ENCODE measurements around the gene CAV2.

Gene CAV2

GRCh38 chr7:116491887-116492653, 7.5 kb upstream of the CAV2 start:
- Histone ChIP-seq H3K27me3 (ENCODE audit: insufficient read depth, low read length) (no peaks in the 10 kb centered on the region), H3K4me2 (ENCODE audit: low read length) (no peak overlapping the region), H3K27ac (ENCODE audit: low read depth, low read length, poor library complexity, severe bottlenecking) (no peak overlapping the region), H3K9me2 (ENCODE audit: low read depth, low read length) (no peaks in the 10 kb centered on the region), H3F3A (ENCODE audit: insufficient read depth, low read length) (no peaks in the 10 kb centered on the region), H3K4me3 (ENCODE audit: low read depth, low read length, poor library complexity, severe bottlenecking) (no peak overlapping the region), H3K9ac (ENCODE audit: low read length) (no peak overlapping the region), H2AFZ (ENCODE audit: low read length) (no peak overlapping the region), H3K9me3 (ENCODE audit: low read length) (no peaks in the 10 kb centered on the region), H3K36me3 (ENCODE audit: insufficient read depth, low read length) (no peaks in the 10 kb centered on the region), H3K4me1 (ENCODE audit: insufficient read depth, low read length, severe bottlenecking) (no peaks in the 10 kb centered on the region), H3K79me2 (ENCODE audit: insufficient read depth, low read length) (no peaks in the 10 kb centered on the region), H4K20me1 (ENCODE audit: insufficient read depth, low read length) (no peaks in the 10 kb centered on the region)
- TF ChIP-seq EZH2 (IDR thresholded peaks at IDR 0.05; ENCODE audit: borderline replicate concordance, low read length): no peak
- TF ChIP-seq CTCF (IDR thresholded peaks at IDR 0.05; ENCODE audit: low read length): no peak

- no peaks in the 10 kb centered on the region for H3F3A ChIP-seq (ENCODE audit: insufficient read depth, low read length)
- no peak overlapping the region for H3K4me2 ChIP-seq (ENCODE audit: low read length)
- H3K9me3 ChIP-seq (ENCODE audit: low read length): no peaks in the 10 kb centered on the region
- H3K4me1 ChIP-seq (ENCODE audit: insufficient read depth, low read length, severe bottlenecking): no peaks in the 10 kb centered on the region
- H3K4me3 ChIP-seq (ENCODE audit: low read depth, low read length, poor library complexity, severe bottlenecking): no peak overlapping the region
- no peaks in the 10 kb centered on the region for H3K79me2 ChIP-seq (ENCODE audit: insufficient read depth, low read length)
- no peaks in the 10 kb centered on the region for H3K36me3 ChIP-seq (ENCODE audit: insufficient read depth, low read length)
- no peak overlapping the region for H2AFZ ChIP-seq (ENCODE audit: low read length)
- H3K9ac ChIP-seq (ENCODE audit: low read length): no peak overlapping the region
- no peaks in the 10 kb centered on the region for H4K20me1 ChIP-seq (ENCODE audit: insufficient read depth, low read length)
- H3K27me3 ChIP-seq (ENCODE audit: insufficient read depth, low read length): no peaks in the 10 kb centered on the region
- H3K9me2 ChIP-seq (ENCODE audit: low read depth, low read length): no peaks in the 10 kb centered on the region
- no peak for TF ChIP-seq CTCF (IDR thresholded peaks at IDR 0.05; ENCODE audit: low read length)
- no peak for TF ChIP-seq EZH2 (IDR thresholded peaks at IDR 0.05; ENCODE audit: borderline replicate concordance, low read length)
- H3K27ac ChIP-seq (ENCODE audit: low read depth, low read length, poor library complexity, severe bottlenecking): no peak overlapping the region
These were observed 6.9 kb upstream of the CAV2 start for GRCh38 chr7:116492654-116493109.

- H3K9me2 ChIP-seq (ENCODE audit: low read depth, low read length): no peaks in the 10 kb centered on the region
- no peak overlapping the region for H2AFZ ChIP-seq (ENCODE audit: low read length)
- no peak overlapping the region for H3K27ac ChIP-seq (ENCODE audit: low read depth, low read length, poor library complexity, severe bottlenecking)
These were observed 6.1 kb upstream of the CAV2 start for GRCh38 chr7:116493449-116493848.

More at GRCh38 chr7:116493449-116493848, 6.1 kb upstream of the CAV2 start:
- no peak overlapping the region for H3K9ac ChIP-seq (ENCODE audit: low read length)
- H3K9me3 ChIP-seq (ENCODE audit: low read length): no peaks in the 10 kb centered on the region
- H3F3A ChIP-seq (ENCODE audit: insufficient read depth, low read length): no peaks in the 10 kb centered on the region
- H3K27me3 ChIP-seq (ENCODE audit: insufficient read depth, low read length): no peaks in the 10 kb centered on the region
- H3K79me2 ChIP-seq (ENCODE audit: insufficient read depth, low read length): no peaks in the 10 kb centered on the region
- no peaks in the 10 kb centered on the region for H4K20me1 ChIP-seq (ENCODE audit: insufficient read depth, low read length)
- no peaks in the 10 kb centered on the region for H3K4me1 ChIP-seq (ENCODE audit: insufficient read depth, low read length, severe bottlenecking)
- H3K36me3 ChIP-seq (ENCODE audit: insufficient read depth, low read length): no peaks in the 10 kb centered on the region
- TF ChIP-seq EZH2 (IDR thresholded peaks at IDR 0.05; ENCODE audit: borderline replicate concordance, low read length): no peak
- no peak for TF ChIP-seq CTCF (IDR thresholded peaks at IDR 0.05; ENCODE audit: low read length)
- no peak overlapping the region for H3K4me3 ChIP-seq (ENCODE audit: low read depth, low read length, poor library complexity, severe bottlenecking)
- H3K4me2 ChIP-seq (ENCODE audit: low read length): no peak overlapping the region
